ENCODE data around the gene MMP2. TPM values are rescaled to one million over a fixed set of nuclear protein-coding genes. Genes with fewer than 3 reads are reported as not detected.

Gene MMP2
- total and polyA plus RNA-seq, 2 donors = 430 to 455 TPM

DNA sequence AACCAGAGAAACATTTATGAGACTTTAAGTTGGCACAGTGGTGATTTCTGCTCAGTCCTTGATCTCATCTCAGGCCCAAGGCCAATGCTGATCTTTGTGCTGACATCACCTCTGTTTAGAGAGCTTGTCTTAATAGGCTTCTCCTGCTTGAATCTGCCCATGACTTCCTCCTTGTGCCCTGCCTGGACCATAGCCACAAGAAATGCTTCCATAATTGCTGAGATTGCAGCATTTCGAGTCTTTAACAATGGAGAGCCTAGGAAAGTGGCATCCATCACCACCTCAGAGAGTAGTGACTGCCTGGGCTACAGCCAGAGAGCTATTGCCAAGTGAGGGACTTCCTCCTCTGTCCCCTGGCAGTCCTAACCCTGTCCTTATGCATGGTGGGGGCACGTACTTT is 25.1 kb upstream of the MMP2 start:
- WGBS = 48% methylated on average over 2 of the region's 2 CpGs
- DNase-seq (ENCODE audit: extremely low spot score) = no peak
- H3K36me3 ChIP-seq (ENCODE audit: insufficient read depth) = no peaks in the 10 kb centered on the region
- no peak overlapping the region for H3K4me3 ChIP-seq (ENCODE audit: low read depth, low read length)
- no peaks in the 10 kb centered on the region for H3K4me1 ChIP-seq (ENCODE audit: insufficient read depth)
- H3K27ac ChIP-seq (ENCODE audit: low read depth) = no peak overlapping the region

GRCh38 chr16:55454861-55455260 is 24.1 kb upstream of the MMP2 start:
- H3K4me3 ChIP-seq (ENCODE audit: low read depth, low read length) = no peak overlapping the region
- H3K27ac ChIP-seq (ENCODE audit: low read depth) = no peak overlapping the region
- no peaks in the 10 kb centered on the region for H3K4me1 ChIP-seq (ENCODE audit: insufficient read depth)
- WGBS = 79% methylated on average over 6 of the region's 6 CpGs
- H3K36me3 ChIP-seq (ENCODE audit: insufficient read depth) = no peaks in the 10 kb centered on the region
- no peak for DNase-seq (ENCODE audit: extremely low spot score)

GRCh38 chr16:55462241-55462640 is 16.8 kb upstream of the MMP2 start:
- Histone ChIP-seq H3K27ac (ENCODE audit: low read depth) (no peak overlapping the region), H3K4me1 (ENCODE audit: insufficient read depth) (no peaks in the 10 kb centered on the region), H3K36me3 (ENCODE audit: insufficient read depth) (no peaks in the 10 kb centered on the region), H3K4me3 (ENCODE audit: low read depth, low read length) (no peak overlapping the region)
- DNase-seq (ENCODE audit: extremely low spot score) = no peak
- 67% methylated on average over 6 of the region's 6 CpGs for WGBS

DNA sequence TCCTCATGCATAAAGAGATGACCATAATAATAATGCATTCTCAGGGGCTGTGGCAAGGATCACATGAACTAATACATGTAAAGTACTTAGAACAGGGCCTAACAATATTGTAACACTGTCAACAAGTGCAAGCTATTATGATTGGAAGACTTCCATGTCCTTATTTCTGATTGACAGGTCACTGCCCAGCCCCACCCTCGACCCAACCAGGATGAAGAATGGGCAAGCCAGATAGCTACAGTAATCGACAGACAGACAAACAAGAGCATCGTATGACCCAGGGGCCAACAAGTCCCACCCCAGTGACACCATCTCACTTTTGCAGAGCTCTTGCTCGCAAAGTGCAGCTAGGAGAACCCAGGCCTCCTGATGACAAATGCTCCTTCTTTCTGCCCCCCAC is 14.6 kb upstream of the MMP2 start:
- no peaks in the 10 kb centered on the region for H3K4me1 ChIP-seq (ENCODE audit: insufficient read depth)
- 55% methylated on average over 4 of the region's 4 CpGs for WGBS
- DNase-seq (ENCODE audit: extremely low spot score) = no peak
- H3K4me3 ChIP-seq (ENCODE audit: low read depth, low read length) = no peak overlapping the region
- H3K36me3 ChIP-seq (ENCODE audit: insufficient read depth) = no peaks in the 10 kb centered on the region
- H3K27ac ChIP-seq (ENCODE audit: low read depth) = no peak overlapping the region

- Histone ChIP-seq H3K4me3 (ENCODE audit: low read depth, low read length) (no peak overlapping the region), H3K36me3 (ENCODE audit: insufficient read depth) (no peaks in the 10 kb centered on the region), H3K27ac (ENCODE audit: low read depth) (no peak overlapping the region), H3K4me1 (ENCODE audit: insufficient read depth) (no peaks in the 10 kb centered on the region)
- 29% methylated on average over 19 of the region's 19 CpGs for WGBS
- peak; percentile 65 for DNase-seq (ENCODE audit: extremely low spot score)
Observed at GRCh38 chr16:55465077-55465896, 13.7 kb upstream of the MMP2 start.

GRCh38 chr16:55466209-55466608 is 12.8 kb upstream of the MMP2 start:
- Histone ChIP-seq H3K4me3 (ENCODE audit: low read depth, low read length) (no peak overlapping the region), H3K36me3 (ENCODE audit: insufficient read depth) (no peaks in the 10 kb centered on the region), H3K27ac (ENCODE audit: low read depth) (no peak overlapping the region), H3K4me1 (ENCODE audit: insufficient read depth) (no peaks in the 10 kb centered on the region)
- DNase-seq (ENCODE audit: extremely low spot score) = no peak
- 95% methylated on average over 4 of the region's 4 CpGs for WGBS

DNA sequence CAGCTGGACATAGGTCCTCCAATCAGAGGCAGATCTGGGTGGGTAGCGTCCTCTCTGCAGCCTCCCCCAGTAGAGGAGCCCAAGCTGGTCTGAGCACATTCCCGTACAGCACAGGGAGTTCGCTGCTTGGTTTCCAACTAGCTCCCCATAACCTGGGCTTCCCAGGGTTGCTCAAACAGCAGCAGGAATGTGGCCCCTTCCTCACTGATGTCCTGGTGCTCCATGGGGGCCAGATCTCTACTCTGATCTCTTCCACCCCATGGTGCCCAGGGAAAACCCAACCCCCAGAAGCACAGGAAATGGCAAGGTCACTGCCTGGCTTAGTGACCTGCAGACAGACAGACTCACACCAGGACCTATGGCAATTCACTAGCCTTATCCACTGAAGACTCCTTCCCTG is 11.1 kb upstream of the MMP2 start:
- H3K27ac ChIP-seq (ENCODE audit: low read depth) = no peak overlapping the region
- H3K4me3 ChIP-seq (ENCODE audit: low read depth, low read length) = no peak overlapping the region
- H3K4me1 ChIP-seq (ENCODE audit: insufficient read depth) = no peaks in the 10 kb centered on the region
- H3K36me3 ChIP-seq (ENCODE audit: insufficient read depth) = no peaks in the 10 kb centered on the region
- no peak for DNase-seq (ENCODE audit: extremely low spot score)
- WGBS = 92% methylated on average over 3 of the region's 3 CpGs

DNA sequence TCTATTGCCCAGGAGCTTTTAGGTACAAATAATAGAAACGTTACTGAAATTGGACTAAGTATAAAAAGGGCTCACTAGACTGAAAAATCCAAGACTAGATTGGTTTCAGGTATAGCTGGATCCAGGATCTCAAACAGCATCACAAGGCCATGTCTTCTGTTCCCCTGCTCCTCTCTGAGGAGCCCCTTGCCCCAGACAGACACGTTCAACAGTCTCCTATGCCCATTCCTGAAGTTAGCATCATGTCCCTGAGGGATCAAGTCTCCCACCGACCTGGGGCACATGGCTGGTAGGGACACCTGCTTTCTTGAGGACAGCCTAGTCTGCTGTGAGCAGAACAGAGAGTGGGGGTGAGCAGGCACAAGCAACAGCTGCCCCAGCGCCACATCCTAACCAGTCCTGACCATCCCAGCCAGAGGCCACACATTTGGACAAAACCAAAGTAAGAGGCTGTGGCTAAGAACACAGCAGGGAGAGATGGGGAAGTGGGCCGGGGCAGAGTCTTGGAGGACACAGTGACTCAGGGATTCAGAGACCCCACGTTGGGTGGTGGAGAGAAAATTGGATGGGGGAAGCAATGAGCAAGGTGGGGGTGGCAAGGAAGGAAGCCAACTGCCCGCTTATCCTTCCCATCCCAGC is 10.5 kb upstream of the MMP2 start:
- WGBS = 90% methylated on average over 7 of the region's 7 CpGs
- DNase-seq (ENCODE audit: extremely low spot score) = no peak
- Histone ChIP-seq H3K36me3 (ENCODE audit: insufficient read depth) (no peaks in the 10 kb centered on the region), H3K4me3 (ENCODE audit: low read depth, low read length) (no peak overlapping the region), H3K27ac (ENCODE audit: low read depth) (no peak overlapping the region), H3K4me1 (ENCODE audit: insufficient read depth) (no peaks in the 10 kb centered on the region)

DNA sequence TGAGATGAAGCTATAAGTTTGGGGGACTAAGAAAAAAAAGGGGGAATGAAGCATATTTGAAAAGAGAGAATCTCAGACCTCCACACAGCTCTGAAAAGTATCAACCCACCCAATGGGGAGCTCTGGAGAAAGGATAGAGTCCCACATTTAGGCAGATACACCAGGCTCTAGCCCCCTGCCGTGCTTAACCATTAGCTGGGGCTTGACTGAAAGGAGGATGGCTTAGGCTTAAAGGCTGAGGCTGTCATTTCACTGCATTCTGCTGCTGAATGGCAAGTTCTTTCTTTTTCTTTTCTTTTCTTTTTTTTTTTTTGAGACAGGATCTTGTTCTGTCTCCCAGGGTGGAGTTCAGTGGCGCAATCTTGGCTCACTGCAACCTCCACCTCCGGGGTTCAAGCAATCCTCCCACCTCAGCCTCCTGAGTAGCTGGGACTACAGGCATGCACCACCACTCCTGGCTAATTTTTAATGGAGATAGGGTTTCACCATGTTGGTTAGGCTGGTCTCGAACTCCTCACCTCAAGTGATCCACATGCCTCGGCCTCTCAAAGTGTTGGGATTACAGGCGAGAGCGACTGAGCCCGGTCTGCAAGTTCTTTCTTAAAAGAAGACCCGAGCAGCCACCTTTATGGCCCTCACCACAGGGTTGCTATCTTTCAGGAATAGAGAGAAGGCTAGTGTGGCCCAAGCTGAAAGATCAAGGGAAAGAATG is 9.0 kb upstream of the MMP2 start:
- 92% methylated on average over 9 of the region's 9 CpGs for WGBS
- Histone ChIP-seq H3K4me1 (ENCODE audit: insufficient read depth) (no peaks in the 10 kb centered on the region), H3K36me3 (ENCODE audit: insufficient read depth) (no peaks in the 10 kb centered on the region), H3K27ac (ENCODE audit: low read depth) (no peak overlapping the region), H3K4me3 (ENCODE audit: low read depth, low read length) (no peak overlapping the region)
- no peak for DNase-seq (ENCODE audit: extremely low spot score)

GRCh38 chr16:55470533-55471371 is 8.2 kb upstream of the MMP2 start:
- H3K4me3 ChIP-seq (ENCODE audit: low read depth, low read length) = no peak overlapping the region
- peak overlapping the region; percentile 32 for H3K27ac ChIP-seq (ENCODE audit: low read depth)
- DNase-seq (ENCODE audit: extremely low spot score) = no peak
- WGBS = 56% methylated on average over 7 of the region's 7 CpGs
- no peaks in the 10 kb centered on the region for H3K36me3 ChIP-seq (ENCODE audit: insufficient read depth)
- H3K4me1 ChIP-seq (ENCODE audit: insufficient read depth) = no peaks in the 10 kb centered on the region

DNA sequence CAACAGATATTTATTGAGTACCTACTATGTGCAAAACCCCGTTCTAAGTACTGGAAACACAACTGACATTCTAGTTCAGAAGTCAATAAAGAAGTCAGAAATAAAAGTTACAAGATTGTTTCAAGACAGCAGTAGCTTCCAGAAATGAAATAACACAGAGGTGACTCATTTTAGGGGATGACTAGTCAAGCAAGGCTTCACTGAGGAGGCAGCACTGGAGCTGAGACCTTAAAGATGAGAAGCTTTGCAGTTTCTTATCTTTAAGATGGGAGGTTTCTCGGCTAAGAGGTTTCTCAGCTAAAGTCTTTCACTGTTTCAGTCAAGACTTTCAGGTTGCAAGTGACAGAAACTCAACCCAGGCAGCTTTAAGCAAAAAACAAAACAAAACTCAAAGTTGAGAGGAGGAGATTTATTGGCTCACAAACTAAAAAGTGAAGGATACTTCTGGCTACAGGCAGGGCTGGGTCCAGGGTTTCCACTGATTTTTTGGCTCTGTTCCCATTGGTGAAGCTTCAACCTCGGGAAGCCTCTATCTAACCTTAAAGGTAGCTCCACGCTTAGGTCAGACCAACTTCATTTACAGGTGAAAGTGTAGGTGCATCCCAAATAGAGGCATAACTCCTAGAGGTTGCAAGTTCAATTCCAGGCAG is 7.4 kb upstream of the MMP2 start:
- H3K27ac ChIP-seq (ENCODE audit: low read depth) = no peak overlapping the region

GRCh38 chr16:55473587-55473986 is 5.4 kb upstream of the MMP2 start:
- Histone ChIP-seq H3K36me3 (ENCODE audit: insufficient read depth) (no peaks in the 10 kb centered on the region), H3K4me3 (ENCODE audit: low read depth, low read length) (no peak overlapping the region), H3K27ac (ENCODE audit: low read depth) (no peak overlapping the region), H3K4me1 (ENCODE audit: insufficient read depth) (no peaks in the 10 kb centered on the region)
- no peak for DNase-seq (ENCODE audit: extremely low spot score)
- 97% methylated on average over 2 of the region's 2 CpGs for WGBS

More for the DNA sequence above, 7.4 kb upstream of the MMP2 start:
- no peak for DNase-seq (ENCODE audit: extremely low spot score)
- H3K4me1 ChIP-seq (ENCODE audit: insufficient read depth) = no peaks in the 10 kb centered on the region
- H3K4me3 ChIP-seq (ENCODE audit: low read depth, low read length) = no peak overlapping the region
- no peaks in the 10 kb centered on the region for H3K36me3 ChIP-seq (ENCODE audit: insufficient read depth)
- 68% methylated on average over 4 of the region's 4 CpGs for WGBS

DNA sequence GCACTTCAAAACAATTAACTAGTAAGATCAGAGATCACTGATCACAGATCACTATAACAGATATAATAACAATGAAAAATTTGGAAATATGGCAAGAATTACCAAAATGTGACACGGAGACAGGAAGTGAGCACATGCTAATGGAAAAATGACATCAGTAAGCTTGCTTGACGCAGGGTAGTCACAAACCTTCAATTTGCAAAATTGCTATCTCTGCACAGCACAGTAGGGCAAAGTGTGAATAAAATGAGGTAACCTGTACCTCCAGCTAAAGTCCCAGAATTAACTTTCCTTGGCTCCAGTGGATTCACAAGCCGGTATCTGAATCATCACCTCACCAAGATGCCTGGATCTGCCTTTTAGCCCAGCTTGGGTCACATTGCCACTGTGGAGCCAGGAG is 4.2 kb upstream of the MMP2 start:
- Histone ChIP-seq H3K4me3 (ENCODE audit: low read depth, low read length) (no peak overlapping the region), H3K27ac (ENCODE audit: low read depth) (no peak overlapping the region), H3K4me1 (ENCODE audit: insufficient read depth) (no peaks in the 10 kb centered on the region), H3K36me3 (ENCODE audit: insufficient read depth) (no peaks in the 10 kb centered on the region)
- WGBS = 95% methylated on average over 3 of the region's 3 CpGs
- no peak for DNase-seq (ENCODE audit: extremely low spot score)

Data from urinary bladder (tissue), 4 donors.